EL (cell line): Measurements from ENCODE around the gene FBXL4.

Experiments used
- DNase-seq: peaks from one replicate; pipeline ENCODE4 v3.0.0-alpha.2; 2016

The FBXL4 gene

DNA sequence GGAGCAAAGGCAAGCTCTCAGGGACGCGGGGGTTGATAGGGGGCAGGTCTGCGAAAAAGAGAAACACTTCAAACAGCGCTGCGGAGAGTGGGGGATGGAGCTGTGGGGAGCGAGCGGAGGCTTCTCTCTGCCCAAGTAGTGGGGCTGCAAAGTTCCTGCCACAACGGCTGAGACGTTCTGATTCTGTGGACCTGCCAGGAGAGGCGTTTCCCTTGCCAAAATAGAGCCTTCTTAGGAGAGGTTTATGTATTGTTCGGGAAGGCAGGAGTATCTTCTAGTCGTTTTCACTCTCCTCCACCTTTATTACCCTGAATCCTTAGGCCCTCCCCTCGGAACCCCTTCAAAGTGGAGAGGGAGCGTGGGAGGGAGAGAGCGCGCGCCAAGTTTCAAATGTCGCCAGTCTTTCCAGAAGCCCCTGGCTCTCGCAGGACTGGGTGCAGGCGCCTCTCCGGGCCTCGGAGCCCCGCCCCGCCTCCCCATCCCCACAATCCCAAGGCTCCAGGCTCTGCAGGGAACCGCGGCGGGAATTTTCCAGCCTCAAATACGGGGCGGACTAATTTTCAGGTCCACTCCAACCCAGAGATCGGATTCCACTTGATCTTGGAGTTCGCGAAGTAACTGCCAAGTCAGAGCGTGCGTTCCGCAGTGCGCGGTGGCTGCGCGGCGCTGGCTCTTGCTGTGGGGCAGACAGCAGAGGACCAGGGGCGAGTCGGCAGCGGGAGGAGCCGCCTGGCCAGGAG lies 123.4 kb downstream of the FBXL4 start:
- no peak for DNase-seq

DNA sequence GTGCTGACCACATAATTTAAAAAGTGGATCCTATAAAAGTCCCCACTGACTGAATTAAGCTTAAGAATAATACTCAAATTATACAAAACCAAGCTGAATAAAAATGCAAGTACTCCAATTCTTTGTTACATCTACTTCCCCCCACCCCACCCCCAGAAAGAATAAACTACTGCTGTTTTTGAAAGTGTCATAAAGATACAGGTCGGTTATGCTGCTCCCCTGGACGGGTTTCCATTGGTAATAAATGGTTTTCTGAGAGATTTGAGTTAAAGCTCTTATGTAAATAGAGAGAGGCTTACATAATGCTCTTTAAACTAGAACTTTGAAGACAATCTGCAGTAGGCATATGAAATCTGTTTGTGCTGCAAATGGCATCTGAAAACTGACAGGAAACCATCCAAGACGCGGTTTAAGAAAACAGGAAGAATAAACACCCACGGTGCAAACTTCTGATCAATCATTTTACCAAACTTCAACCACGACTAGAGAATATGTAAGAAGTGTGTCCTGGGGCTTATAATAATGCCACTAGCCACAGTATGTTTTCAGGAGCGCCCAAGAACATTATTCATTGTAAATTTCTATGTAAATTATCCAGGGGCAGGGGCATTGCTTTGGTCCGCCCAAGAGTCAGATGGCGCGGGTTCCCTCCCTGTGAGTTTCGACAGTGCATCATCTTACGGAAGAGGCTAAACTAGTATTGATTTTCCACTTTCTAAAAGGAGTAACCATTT lies 124.2 kb downstream of the FBXL4 start:
- DNase-seq = no peak

- no peak for DNase-seq
These were observed 125.9 kb downstream of the FBXL4 start for GRCh38 chr6:98821756-98822405.
